Effector memory CD8-positive, alpha-beta T cell (primary cell): ENCODE results near the gene IL4R.
A peak's percentile ranks its signal among the peaks of the same experiment; 100 is the strongest.

Source experiments
- ATAC-seq: fragments of 150-1000 bp; cut with Tn5 transposase; replicated peaks from 2 replicates; pipeline ENCODE4 v1.10.0; 2021; ENCODE audit warnings: mild to moderate bottlenecking, moderate library complexity
- DNase-seq, 3 experiments: peaks; one replicate each; pipeline ENCODE4 v3.0.0; 2021
- H3K27ac Mint-ChIP-seq, 2 donors: one replicate each; pipeline ENCODE4 v1.8.0; 2022; ENCODE audit warnings: mild to moderate bottlenecking in 2 of 2, mixed read lengths in 2 of 2, moderate library complexity in 2 of 2
- H3K27me3 Mint-ChIP-seq, 2 donors: one replicate each; pipeline ENCODE4 v1.8.0; 2022; ENCODE audit warnings: mixed read lengths in 2 of 2
- H3K36me3 Mint-ChIP-seq: one replicate; pipeline ENCODE4 v1.8.0; 2022; ENCODE audit warnings: mild to moderate bottlenecking, moderate library complexity, mixed read lengths; ENCODE audit not compliant: insufficient read depth
- H3K4me1 Mint-ChIP-seq, 2 donors: one replicate each; pipeline ENCODE4 v1.8.0; 2022; ENCODE audit warnings: low read depth in 2 of 2, mixed read lengths in 2 of 2
- H3K4me3 Mint-ChIP-seq, 2 donors: one replicate each; pipeline ENCODE4 v1.8.0; 2022; ENCODE audit warnings: mild to moderate bottlenecking in 2 of 2, mixed read lengths in 2 of 2, moderate library complexity in 2 of 2
- H3K9me3 Mint-ChIP-seq, 2 donors: one replicate each; pipeline ENCODE4 v1.8.0; 2022; ENCODE audit warnings: mixed read lengths in 2 of 2

Gene IL4R

GRCh38 chr16:27366687-27367460, 53.1 kb downstream of the IL4R start:
- ATAC-seq = peak; percentile 1
- Mint-ChIP-seq H3K27me3 (no peaks in the 10 kb centered on the region), H3K36me3 (peaks cover 23% of the 10 kb centered on the region), H3K4me1 (peaks cover 15 to 29% of the 10 kb centered on the region in 2 donors), H3K9me3 (no peaks in the 10 kb centered on the region), H3K27ac (peak overlapping the region; percentile 98), H3K4me3 (peak overlapping the region; percentile 66 to 70)
- peak in 1 of 3 experiments; percentile 16 for DNase-seq

GRCh38 chr16:27367461-27368357, 53.9 kb downstream of the IL4R start:
- Mint-ChIP-seq H3K9me3 (no peaks in the 10 kb centered on the region), H3K4me3 (peak overlapping the region; percentile 66 to 70), H3K36me3 (peaks cover 19% of the 10 kb centered on the region), H3K27me3 (no peaks in the 10 kb centered on the region), H3K4me1 (peaks cover 15 to 25% of the 10 kb centered on the region in 2 donors), H3K27ac (peak overlapping the region; percentile 98)
- DNase-seq (peak; percentile 80 to 82 (median 81)), ATAC-seq (peak; percentile 85)

GRCh38 chr16:27368358-27368722, 54.6 kb downstream of the IL4R start:
- Mint-ChIP-seq H3K4me3 (peak overlapping the region; percentile 66 to 70), H3K27ac (peak overlapping the region; percentile 98), H3K36me3 (peaks cover 19% of the 10 kb centered on the region), H3K4me1 (peaks cover 15 to 25% of the 10 kb centered on the region in 2 donors), H3K9me3 (no peaks in the 10 kb centered on the region), H3K27me3 (no peaks in the 10 kb centered on the region)
- no peak for ATAC-seq
- no peak for DNase-seq

- Mint-ChIP-seq H3K9me3 (no peaks in the 10 kb centered on the region), H3K4me3 (no peak overlapping the region), H3K36me3 (peaks cover 13% of the 10 kb centered on the region), H3K4me1 (peaks cover 15 to 19% of the 10 kb centered on the region in 2 donors), H3K27me3 (no peaks in the 10 kb centered on the region), H3K27ac (peak overlapping the region; percentile 86 to 98)
- ATAC-seq = no peak
- no peak for DNase-seq
Measured at GRCh38 chr16:27369806-27370205, 56.0 kb downstream of the IL4R start.

- DNase-seq (no peak), ATAC-seq (no peak)
- Mint-ChIP-seq H3K9me3 (no peaks in the 10 kb centered on the region), H3K36me3 (peaks cover 13% of the 10 kb centered on the region), H3K4me3 (no peak overlapping the region), H3K27ac (peak overlapping the region; percentile 86 to 98), H3K4me1 (peaks cover 15 to 18% of the 10 kb centered on the region in 2 donors), H3K27me3 (no peaks in the 10 kb centered on the region)
Measured at GRCh38 chr16:27370318-27370717, 56.5 kb downstream of the IL4R start.

GRCh38 chr16:27373312-27373711, 59.5 kb downstream of the IL4R start:
- no peak overlapping the region for H3K27ac Mint-ChIP-seq
- H3K4me3 Mint-ChIP-seq = no peak overlapping the region
- peaks cover 17 to 21% of the 10 kb centered on the region in 2 donors for H3K4me1 Mint-ChIP-seq
- H3K27me3 Mint-ChIP-seq = no peaks in the 10 kb centered on the region
- no peaks in the 10 kb centered on the region for H3K9me3 Mint-ChIP-seq
- no peak for DNase-seq
- peaks cover 3% of the 10 kb centered on the region for H3K36me3 Mint-ChIP-seq
- no peak for ATAC-seq

- Mint-ChIP-seq H3K36me3 (peaks cover 3% of the 10 kb centered on the region), H3K27me3 (no peaks in the 10 kb centered on the region), H3K4me3 (no peak overlapping the region), H3K9me3 (no peaks in the 10 kb centered on the region), H3K4me1 (peaks cover 20 to 24% of the 10 kb centered on the region in 2 donors), H3K27ac (no peak overlapping the region)
- no peak for DNase-seq
- ATAC-seq = no peak
Measured at GRCh38 chr16:27374221-27374803, 60.5 kb downstream of the IL4R start.

GRCh38 chr16:27374804-27375425, 61.1 kb downstream of the IL4R start:
- Mint-ChIP-seq H3K4me3 (no peak overlapping the region), H3K9me3 (no peaks in the 10 kb centered on the region), H3K4me1 (peaks cover 20 to 23% of the 10 kb centered on the region in 2 donors), H3K27me3 (no peaks in the 10 kb centered on the region), H3K36me3 (peaks cover 3% of the 10 kb centered on the region), H3K27ac (no peak overlapping the region)
- ATAC-seq (peak; percentile 40), DNase-seq (peak in 1 of 3 experiments; percentile 28)

- Mint-ChIP-seq H3K9me3 (no peaks in the 10 kb centered on the region), H3K4me1 (peaks cover 20 to 22% of the 10 kb centered on the region in 2 donors), H3K27me3 (no peaks in the 10 kb centered on the region), H3K27ac (peak overlapping the region; percentile 76 to 85), H3K4me3 (peak overlapping the region; percentile 40 to 56), H3K36me3 (no peaks in the 10 kb centered on the region)
- DNase-seq (no peak), ATAC-seq (peak; percentile 72)
Measured at GRCh38 chr16:27377666-27378485, 64.1 kb downstream of the IL4R start.

- Mint-ChIP-seq H3K9me3 (peaks cover 0 to 3% of the 10 kb centered on the region in 2 donors), H3K36me3 (no peaks in the 10 kb centered on the region), H3K27me3 (no peaks in the 10 kb centered on the region), H3K27ac (no peak overlapping the region), H3K4me3 (peak overlapping the region in 1 of 2 donors; percentile 43), H3K4me1 (peaks cover 20 to 22% of the 10 kb centered on the region in 2 donors)
- no peak for DNase-seq
- no peak for ATAC-seq
Measured at GRCh38 chr16:27378871-27379481, 65.2 kb downstream of the IL4R start.

GRCh38 chr16:27379919-27380318, 66.1 kb downstream of the IL4R start:
- Mint-ChIP-seq H3K27me3 (no peaks in the 10 kb centered on the region), H3K4me3 (no peak overlapping the region), H3K27ac (no peak overlapping the region), H3K9me3 (peaks cover 1 to 11% of the 10 kb centered on the region in 2 donors), H3K4me1 (peaks cover 20 to 24% of the 10 kb centered on the region in 2 donors), H3K36me3 (no peaks in the 10 kb centered on the region)
- DNase-seq = no peak
- no peak for ATAC-seq

- H3K4me3 Mint-ChIP-seq = no peak overlapping the region
- ATAC-seq (no peak), DNase-seq (no peak)
- H3K27ac Mint-ChIP-seq = no peak overlapping the region
- H3K27me3 Mint-ChIP-seq = no peaks in the 10 kb centered on the region
- peaks cover 20 to 24% of the 10 kb centered on the region in 2 donors for H3K4me1 Mint-ChIP-seq
- H3K9me3 Mint-ChIP-seq = peaks cover 1 to 11% of the 10 kb centered on the region in 2 donors
- no peaks in the 10 kb centered on the region for H3K36me3 Mint-ChIP-seq
Measured at GRCh38 chr16:27381236-27381635, 67.5 kb downstream of the IL4R start.
